ENCODE results near the gene OR10G7. TPM values are rescaled to one million over a fixed set of nuclear protein-coding genes. Genes with fewer than 3 reads are reported as not detected.
A peak's percentile ranks its signal among the peaks of the same experiment; 100 is the strongest.

OR10G7 gene
- total RNA-seq, 1 donor from 2014 or later = not detected

DNA sequence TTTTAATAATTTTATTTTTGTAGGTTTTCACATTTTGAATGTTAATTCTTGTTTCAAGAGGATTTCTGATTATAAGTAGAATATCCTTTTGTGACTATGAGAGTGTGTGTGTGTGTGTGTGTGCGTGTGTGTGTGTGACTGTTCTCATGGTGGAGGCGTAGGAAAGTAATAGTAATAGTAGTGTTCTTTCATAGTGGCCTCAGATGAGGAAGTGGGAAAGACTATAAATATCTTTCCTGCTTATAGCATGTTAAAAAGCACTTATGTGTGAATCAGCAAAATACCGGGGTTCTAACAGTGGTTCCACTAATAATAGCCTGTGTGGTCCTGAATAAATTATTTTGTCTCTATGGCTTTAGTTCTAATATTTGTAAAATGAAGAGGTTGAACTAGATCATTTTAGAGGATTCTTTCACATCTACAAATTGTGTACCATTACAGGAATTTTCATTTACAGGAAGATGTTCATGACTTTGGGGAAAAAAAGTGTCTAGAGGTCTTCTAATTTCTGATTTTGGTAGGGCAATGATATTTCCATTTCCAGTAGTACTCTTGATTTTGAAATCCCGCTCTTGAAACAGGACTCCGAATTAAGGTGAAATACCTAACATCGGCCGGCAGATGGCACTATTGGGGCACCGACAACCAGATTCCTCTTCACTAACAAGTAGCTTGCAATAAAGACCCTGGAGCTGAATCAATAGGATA is 29.9 kb upstream of the OR10G7 start:
- Mint-ChIP-seq H3K27ac (peak overlapping the region; percentile 27), H3K27me3 (peaks cover 9% of the 10 kb centered on the region), H3K9me3 (no peaks in the 10 kb centered on the region), H3K36me3 (ENCODE audit: low read depth) (no peaks in the 10 kb centered on the region), H3K4me3 (peak overlapping the region; percentile 24), H3K4me1 (peaks cover 17% of the 10 kb centered on the region)
- TF ChIP-seq, protein P1, sequence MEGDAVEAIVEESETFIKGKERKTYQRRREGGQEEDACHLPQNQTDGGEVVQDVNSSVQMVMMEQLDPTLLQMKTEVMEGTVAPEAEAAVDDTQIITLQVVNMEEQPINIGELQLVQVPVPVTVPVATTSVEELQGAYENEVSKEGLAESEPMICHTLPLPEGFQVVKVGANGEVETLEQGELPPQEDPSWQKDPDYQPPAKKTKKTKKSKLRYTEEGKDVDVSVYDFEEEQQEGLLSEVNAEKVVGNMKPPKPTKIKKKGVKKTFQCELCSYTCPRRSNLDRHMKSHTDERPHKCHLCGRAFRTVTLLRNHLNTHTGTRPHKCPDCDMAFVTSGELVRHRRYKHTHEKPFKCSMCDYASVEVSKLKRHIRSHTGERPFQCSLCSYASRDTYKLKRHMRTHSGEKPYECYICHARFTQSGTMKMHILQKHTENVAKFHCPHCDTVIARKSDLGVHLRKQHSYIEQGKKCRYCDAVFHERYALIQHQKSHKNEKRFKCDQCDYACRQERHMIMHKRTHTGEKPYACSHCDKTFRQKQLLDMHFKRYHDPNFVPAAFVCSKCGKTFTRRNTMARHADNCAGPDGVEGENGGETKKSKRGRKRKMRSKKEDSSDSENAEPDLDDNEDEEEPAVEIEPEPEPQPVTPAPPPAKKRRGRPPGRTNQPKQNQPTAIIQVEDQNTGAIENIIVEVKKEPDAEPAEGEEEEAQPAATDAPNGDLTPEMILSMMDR (IDR thresholded peaks at IDR 0.05) = peak; percentile 38
- DNase-seq (peak; percentile 37), ATAC-seq (ENCODE audit: low read depth) (peak; percentile 56)
- ChIA-PET CTCF (interaction anchor here (0.8 to 4.3 kb wide), 17 partner anchors 9 to 539 kb away, joined by 3 to 49 read pairs (median 4); no protein-coding TSS in a partner anchor), POLR2A (no interaction called here)
- intact Hi-C loops (cut with micrococcal nuclease) = loop anchor here (1.0 to 10.0 kb wide), 7 partner anchors 38 to 766 kb away; partner anchors contain the start of gene ESAM

DNA sequence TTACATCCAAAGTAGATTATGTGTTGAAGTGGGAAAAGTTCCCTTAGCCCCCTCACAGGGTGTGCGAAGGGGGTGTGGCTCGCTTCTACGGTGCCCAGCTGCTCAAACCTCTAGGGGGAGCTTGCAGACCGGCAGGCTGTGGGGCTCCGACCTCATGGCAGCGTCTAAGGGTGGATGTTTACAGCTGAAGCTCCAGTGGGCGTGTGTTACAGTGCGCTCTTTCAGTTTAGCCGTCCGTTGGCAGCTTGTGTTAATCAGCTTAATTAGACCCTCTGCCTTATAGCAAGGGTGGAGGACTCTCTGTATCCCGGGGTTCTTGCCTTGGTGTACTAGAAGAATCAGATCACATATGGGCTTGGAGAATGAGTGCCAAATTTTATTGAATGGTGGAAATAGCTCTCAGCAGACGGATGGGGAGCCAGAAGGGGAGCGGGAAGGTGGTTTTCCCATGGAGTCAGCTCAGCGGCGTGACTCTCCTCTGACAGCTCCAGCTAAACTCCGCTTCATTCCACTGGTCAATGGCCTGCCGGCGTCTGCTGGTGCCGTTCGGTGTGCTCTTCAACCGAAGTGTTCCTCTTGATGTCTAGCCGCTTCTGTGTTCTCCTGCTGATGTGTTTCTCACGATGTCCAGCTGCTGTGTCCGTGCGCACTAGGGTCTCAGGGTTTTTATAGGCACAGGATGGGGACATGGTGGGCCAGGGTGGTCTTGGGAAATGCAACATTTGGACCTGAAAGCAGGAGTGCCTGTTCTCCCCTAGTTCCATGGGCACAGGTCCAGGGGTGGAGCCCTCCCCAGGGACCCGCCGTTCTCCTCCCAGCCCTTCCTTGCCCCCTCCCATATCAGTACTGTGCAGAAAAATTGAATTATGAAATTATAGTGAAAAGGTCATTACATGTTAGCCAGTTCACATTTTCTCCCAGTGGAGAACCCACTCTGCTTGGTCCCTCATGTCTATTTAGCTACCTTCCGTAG is 28.6 kb upstream of the OR10G7 start:
- H3K36me3 Mint-ChIP-seq (ENCODE audit: low read depth) = no peaks in the 10 kb centered on the region
- CTCF ChIA-PET = interaction anchor here (0.7 to 4.3 kb wide), 3 partner anchors 10 to 515 kb away, joined by 3 to 49 read pairs (median 3); no protein-coding TSS in a partner anchor

DNA sequence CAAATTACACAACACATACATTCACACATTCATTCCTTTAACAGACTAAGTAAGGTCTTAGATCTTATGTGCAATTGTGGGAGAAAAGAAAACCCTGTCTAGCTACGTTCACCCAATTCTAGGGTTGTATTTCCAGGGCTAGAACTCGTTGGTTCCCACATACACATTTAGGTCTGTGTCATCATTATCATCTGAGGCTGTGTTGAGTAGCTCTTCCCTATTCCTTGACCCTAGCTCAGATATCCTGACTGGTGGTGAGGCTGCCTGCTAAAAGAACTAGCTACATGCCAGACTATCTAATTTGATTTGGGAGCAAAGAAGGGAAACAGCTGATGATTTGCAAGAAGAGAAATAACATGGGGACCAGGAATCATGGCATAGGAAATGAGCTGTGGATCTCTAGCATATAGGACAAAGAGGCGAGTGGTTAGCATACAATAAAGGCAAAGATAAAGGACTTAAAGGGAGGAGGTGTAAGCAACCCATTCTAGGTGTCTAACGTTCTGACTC is 27.5 kb upstream of the OR10G7 start:
- H3K36me3 Mint-ChIP-seq (ENCODE audit: low read depth) = no peaks in the 10 kb centered on the region
- DNase-seq (no peak), ATAC-seq (ENCODE audit: low read depth) (no peak)
- TF ChIP-seq, protein P1 (IDR thresholded peaks at IDR 0.05) = no peak
- no peaks in the 10 kb centered on the region for H3K9me3 Mint-ChIP-seq
- peaks cover 17% of the 10 kb centered on the region for H3K4me1 Mint-ChIP-seq
- intact Hi-C loops (cut with micrococcal nuclease) = no loop called here
- CTCF ChIA-PET = interaction anchor here (0.8 to 4.3 kb wide), 2 partner anchors 126 to 516 kb away, joined by 3 to 49 read pairs; no protein-coding TSS in a partner anchor
- POLR2A ChIA-PET = no interaction called here
- no peak overlapping the region for H3K4me3 Mint-ChIP-seq
- H3K27me3 Mint-ChIP-seq = peaks cover 13% of the 10 kb centered on the region
- H3K27ac Mint-ChIP-seq = no peak overlapping the region

More for the DNA sequence above, 28.6 kb upstream of the OR10G7 start:
- ATAC-seq (ENCODE audit: low read depth) (peak; percentile 81), DNase-seq (no peak)
- TF ChIP-seq, protein P1 (IDR thresholded peaks at IDR 0.05) = no peak
- intact Hi-C loops (cut with micrococcal nuclease) = loop anchor here (2.0 to 10.0 kb wide), 3 partner anchors 39 to 767 kb away; partner anchors contain the start of gene ESAM
- H3K4me1 Mint-ChIP-seq = peaks cover 17% of the 10 kb centered on the region
- H3K4me3 Mint-ChIP-seq = peak overlapping the region; percentile 9
- POLR2A ChIA-PET = no interaction called here
- H3K9me3 Mint-ChIP-seq = no peaks in the 10 kb centered on the region
- H3K27me3 Mint-ChIP-seq = peaks cover 9% of the 10 kb centered on the region
- H3K27ac Mint-ChIP-seq = no peak overlapping the region

DNA sequence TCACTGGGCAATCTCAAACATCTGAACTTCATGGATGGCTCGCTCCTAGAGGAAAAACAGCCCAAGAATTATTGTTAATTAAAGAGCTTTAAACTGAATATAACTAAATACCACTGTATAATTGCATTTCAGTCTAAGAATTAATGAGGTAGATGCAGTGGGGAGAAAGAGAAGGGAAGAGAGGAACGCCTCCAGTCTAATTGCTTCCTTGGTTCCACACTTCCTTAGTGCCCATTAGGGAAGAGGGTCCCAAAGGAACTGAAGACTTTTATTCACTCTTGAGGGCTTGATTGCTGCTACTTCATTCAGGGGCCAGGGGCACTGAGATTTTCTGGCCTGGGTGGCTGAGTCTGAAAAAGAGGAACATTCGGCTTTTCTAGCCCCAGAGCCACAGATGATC is 11.8 kb upstream of the OR10G7 start:
- H3K9me3 Mint-ChIP-seq = no peaks in the 10 kb centered on the region
- intact Hi-C loops (cut with micrococcal nuclease) = no loop called here
- no peaks in the 10 kb centered on the region for H3K4me1 Mint-ChIP-seq
- TF ChIP-seq, protein P1 (IDR thresholded peaks at IDR 0.05) = no peak
- H3K4me3 Mint-ChIP-seq = no peak overlapping the region
- POLR2A ChIA-PET = no interaction called here
- H3K36me3 Mint-ChIP-seq (ENCODE audit: low read depth) = no peaks in the 10 kb centered on the region
- H3K27me3 Mint-ChIP-seq = peaks cover 2% of the 10 kb centered on the region
- no peak overlapping the region for H3K27ac Mint-ChIP-seq
- CTCF ChIA-PET = no interaction called here
- DNase-seq (no peak), ATAC-seq (ENCODE audit: low read depth) (no peak)
